Endothelial cell of umbilical vein (primary cell): ENCODE measurements around the gene CNOT9.

Experiments
- CTCF ChIP-seq, 2 donors: IDR thresholded peaks; 1 replicate in 1 of 2; 2 replicates in 1 of 2; pipeline ENCODE4 v1.5.1; 2011; ENCODE audit warnings: low read length in 2 of 2, mild to moderate bottlenecking in 2 of 2, moderate library complexity in 2 of 2, control low read depth in 1 of 2, inconsistent platforms in 1 of 2, low read depth in 1 of 2; ENCODE audit not compliant: insufficient read depth in 1 of 2; ENCODE audit errors: extremely low read depth in 1 of 2
- EZH2 ChIP-seq: IDR thresholded peaks from 2 replicates; pipeline ENCODE4 v1.6.1; 2012; ENCODE audit warnings: borderline replicate concordance, low read depth, mild to moderate bottlenecking, moderate library complexity, low read length, inconsistent platforms; ENCODE audit not compliant: severe bottlenecking
- FOS ChIP-seq: IDR thresholded peaks from 2 replicates; pipeline ENCODE4 v1.6.1; 2011; ENCODE audit warnings: mild to moderate bottlenecking, low read length, moderate library complexity, borderline replicate concordance; ENCODE audit not compliant: insufficient read depth
- GATA2 ChIP-seq: IDR thresholded peaks from 2 replicates; pipeline ENCODE4 v1.7.0; 2011; ENCODE audit warnings: low read depth, mild to moderate bottlenecking, moderate library complexity, mixed read lengths, low read length; ENCODE audit not compliant: insufficient read length, insufficient read depth
- JUN ChIP-seq: IDR thresholded peaks from 2 replicates; pipeline ENCODE4 v1.6.1; 2011; ENCODE audit warnings: borderline replicate concordance, low read depth; ENCODE audit not compliant: insufficient read length, insufficient read depth
- MAX ChIP-seq: IDR thresholded peaks from 2 replicates; pipeline ENCODE4 v1.6.1; 2011; ENCODE audit not compliant: insufficient read depth, insufficient read length
- POLR2A ChIP-seq: IDR thresholded peaks from 2 replicates; pipeline ENCODE4 v1.6.1; 2012; ENCODE audit warnings: low read depth, mild to moderate bottlenecking, control low read depth, low read length
- POLR2AphosphoS5 ChIP-seq: IDR thresholded peaks from 2 replicates; pipeline ENCODE4 v1.6.1; 2012; ENCODE audit warnings: low read depth, mild to moderate bottlenecking, control low read depth, low read length, moderate library complexity; ENCODE audit not compliant: insufficient read depth

- no peak for TF ChIP-seq MAX
- no peak for TF ChIP-seq CTCF (IDR thresholded peaks at IDR 0.05; ENCODE audit: extremely low read depth in 1 of 2, insufficient read depth in 1 of 2, low read depth in 1 of 2, low read length in 2 of 2)
- TF ChIP-seq EZH2: no peak
- TF ChIP-seq POLR2AphosphoS5: no peak
- no peak for TF ChIP-seq POLR2A
- TF ChIP-seq GATA2: no peak
- no peak for TF ChIP-seq JUN
- TF ChIP-seq FOS: no peak
Observed at GRCh38 chr2:218555527-218555926, 13.1 kb upstream of the CNOT9 start.
